Measurements from ENCODE around the gene SP8. TPM values are rescaled to one million over a fixed set of nuclear protein-coding genes. Genes with fewer than 3 reads are reported as not detected.

SP8 gene
- total RNA-seq, 1 donor from 2014 or later: not detected

DNA sequence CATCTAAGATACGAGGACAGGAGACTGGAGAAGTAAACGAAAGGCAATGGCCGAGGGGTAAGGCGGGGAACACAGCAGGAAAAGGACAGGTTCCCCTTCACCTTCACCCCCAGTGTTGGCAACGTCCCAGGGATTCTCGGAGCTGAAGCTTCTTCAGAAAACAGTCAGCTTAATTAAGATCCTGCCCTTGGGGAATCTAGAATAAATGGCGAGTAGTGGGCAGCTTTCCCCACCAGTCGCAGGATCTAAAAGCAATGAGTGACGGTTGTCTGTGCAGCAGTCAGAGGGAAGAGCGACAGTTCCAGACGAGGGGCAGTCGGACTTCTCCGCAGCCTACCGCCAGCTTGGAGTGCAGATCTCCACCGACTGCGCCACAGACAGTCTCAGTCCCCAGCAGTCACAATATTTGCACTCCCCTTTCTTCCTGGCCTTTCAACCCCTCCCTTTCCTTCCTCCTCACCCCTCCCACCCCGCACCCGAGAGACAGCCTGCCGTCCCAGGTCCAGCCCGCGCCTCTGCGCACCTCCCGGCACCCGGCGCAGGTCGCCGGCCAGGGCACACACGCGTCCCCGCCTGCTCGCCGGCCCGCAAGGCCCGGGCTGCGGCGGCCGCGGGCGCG is 10.9 kb upstream of the SP8 start:
- Mint-ChIP-seq H3K9me3 (peaks cover 2% of the 10 kb centered on the region), H3K4me1 (peaks cover 22% of the 10 kb centered on the region), H3K36me3 (ENCODE audit: low read depth) (peaks cover 1% of the 10 kb centered on the region), H3K27me3 (peaks cover 45% of the 10 kb centered on the region), H3K27ac (peak overlapping the region; percentile 41), H3K4me3 (peak overlapping the region; percentile 88)
- DNase-seq: no peak
- ChIA-PET POLR2A (no interaction called here), CTCF (no interaction called here)
- ATAC-seq (ENCODE audit: low read depth): peak; percentile 60
- intact Hi-C loops (cut with micrococcal nuclease): loop anchor here (5.0 kb wide), 4 partner anchors 630 to 1285 kb away; partner anchors contain the start of genes POLR1F and SP4
- TF ChIP-seq, protein P1, sequence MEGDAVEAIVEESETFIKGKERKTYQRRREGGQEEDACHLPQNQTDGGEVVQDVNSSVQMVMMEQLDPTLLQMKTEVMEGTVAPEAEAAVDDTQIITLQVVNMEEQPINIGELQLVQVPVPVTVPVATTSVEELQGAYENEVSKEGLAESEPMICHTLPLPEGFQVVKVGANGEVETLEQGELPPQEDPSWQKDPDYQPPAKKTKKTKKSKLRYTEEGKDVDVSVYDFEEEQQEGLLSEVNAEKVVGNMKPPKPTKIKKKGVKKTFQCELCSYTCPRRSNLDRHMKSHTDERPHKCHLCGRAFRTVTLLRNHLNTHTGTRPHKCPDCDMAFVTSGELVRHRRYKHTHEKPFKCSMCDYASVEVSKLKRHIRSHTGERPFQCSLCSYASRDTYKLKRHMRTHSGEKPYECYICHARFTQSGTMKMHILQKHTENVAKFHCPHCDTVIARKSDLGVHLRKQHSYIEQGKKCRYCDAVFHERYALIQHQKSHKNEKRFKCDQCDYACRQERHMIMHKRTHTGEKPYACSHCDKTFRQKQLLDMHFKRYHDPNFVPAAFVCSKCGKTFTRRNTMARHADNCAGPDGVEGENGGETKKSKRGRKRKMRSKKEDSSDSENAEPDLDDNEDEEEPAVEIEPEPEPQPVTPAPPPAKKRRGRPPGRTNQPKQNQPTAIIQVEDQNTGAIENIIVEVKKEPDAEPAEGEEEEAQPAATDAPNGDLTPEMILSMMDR (IDR thresholded peaks at IDR 0.05): no peak

DNA sequence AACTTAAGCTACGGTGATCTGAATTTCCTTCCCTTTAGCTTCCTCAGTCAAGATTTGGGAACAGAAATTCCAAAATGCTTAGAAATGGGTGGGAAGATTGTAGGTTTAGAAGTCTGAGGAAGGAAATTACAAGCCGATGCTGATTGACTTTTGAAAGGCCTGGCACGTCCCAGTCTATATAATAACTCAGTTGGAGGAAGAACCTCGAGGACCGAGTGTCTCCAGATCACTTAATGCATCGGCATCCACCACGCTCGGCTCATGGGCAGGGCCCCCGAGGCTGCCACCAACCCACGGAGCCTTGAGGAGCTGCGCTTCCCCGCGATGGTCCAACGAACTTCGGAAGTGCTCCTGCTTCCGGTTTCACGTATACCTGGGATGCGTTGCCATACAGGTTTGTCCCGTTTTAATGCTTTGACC is 10.4 kb upstream of the SP8 start:
- Mint-ChIP-seq H3K4me3 (peak overlapping the region; percentile 88), H3K27me3 (peaks cover 50% of the 10 kb centered on the region), H3K36me3 (ENCODE audit: low read depth) (peaks cover 1% of the 10 kb centered on the region), H3K9me3 (peaks cover 2% of the 10 kb centered on the region), H3K27ac (no peak overlapping the region), H3K4me1 (peaks cover 22% of the 10 kb centered on the region)
- TF ChIP-seq, protein P1 (IDR thresholded peaks at IDR 0.05): no peak
- ATAC-seq (ENCODE audit: low read depth): no peak
- DNase-seq: no peak
- CTCF ChIA-PET: interaction anchor here (1.2 kb wide), 1 partner anchor 1083 kb away, joined by 3 read pairs; no protein-coding TSS in a partner anchor
- POLR2A ChIA-PET: no interaction called here
- intact Hi-C loops (cut with micrococcal nuclease): loop anchor here (5.0 kb wide), 4 partner anchors 630 to 1285 kb away; partner anchors contain the start of genes POLR1F and SP4

DNA sequence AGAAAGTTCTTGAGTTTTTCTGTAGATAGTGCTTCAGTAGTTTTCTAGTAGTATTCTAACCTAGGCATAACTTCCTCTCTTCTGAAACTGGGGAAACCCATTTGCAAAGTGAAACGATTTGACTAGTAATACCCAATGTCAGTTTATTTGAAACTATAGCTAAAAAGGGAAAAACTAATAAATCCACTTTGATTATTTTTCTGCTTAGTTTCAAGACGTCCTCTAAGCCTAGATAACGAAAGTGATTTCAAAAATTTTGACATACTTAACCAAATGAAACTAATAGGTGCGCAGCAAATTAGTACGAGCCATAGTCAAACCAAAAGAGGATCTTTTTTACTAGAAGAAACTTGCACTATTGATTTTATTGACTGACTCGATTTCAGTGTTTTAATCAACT is 9.8 kb upstream of the SP8 start:
- ChIA-PET CTCF (interaction anchor here (1.2 kb wide), 1 partner anchor 1083 kb away, joined by 3 read pairs; no protein-coding TSS in a partner anchor), POLR2A (no interaction called here)
- intact Hi-C loops (cut with micrococcal nuclease): loop anchor here (1.0 to 5.0 kb wide), 5 partner anchors 10 to 1286 kb away; partner anchors contain the start of genes POLR1F, SP4 and SP8
- Mint-ChIP-seq H3K4me1 (peaks cover 22% of the 10 kb centered on the region), H3K4me3 (peak overlapping the region; percentile 59), H3K27me3 (peaks cover 55% of the 10 kb centered on the region), H3K27ac (no peak overlapping the region), H3K9me3 (peaks cover 2% of the 10 kb centered on the region), H3K36me3 (ENCODE audit: low read depth) (peaks cover 1% of the 10 kb centered on the region)
- DNase-seq (no peak), ATAC-seq (ENCODE audit: low read depth) (no peak)
- TF ChIP-seq, protein P1 (IDR thresholded peaks at IDR 0.05): no peak

DNA sequence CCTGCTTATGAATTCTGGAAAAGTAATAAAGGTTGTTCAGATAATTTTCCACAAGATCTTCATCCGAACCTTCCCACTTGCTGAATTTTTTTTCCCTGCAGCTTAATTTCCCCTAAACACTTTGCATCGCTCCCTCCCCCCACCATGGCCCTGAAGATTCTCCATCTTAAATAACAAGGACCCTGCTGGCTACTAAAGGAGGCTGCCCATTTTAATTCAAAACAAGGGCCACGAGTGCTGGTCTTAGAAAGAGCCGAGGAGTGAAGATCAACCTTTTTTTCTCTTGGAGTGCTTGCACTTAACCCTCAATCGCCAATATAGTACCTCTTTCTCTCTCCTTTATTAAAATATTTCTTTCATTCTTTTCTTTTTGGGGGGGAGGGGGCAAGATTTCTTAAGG is 9.2 kb upstream of the SP8 start:
- POLR2A ChIA-PET: no interaction called here
- DNase-seq: no peak
- TF ChIP-seq, protein P1 (IDR thresholded peaks at IDR 0.05): no peak
- intact Hi-C loops (cut with micrococcal nuclease): loop anchor here (1.0 to 5.0 kb wide), 5 partner anchors 10 to 1286 kb away; partner anchors contain the start of genes POLR1F, SP4 and SP8
- Mint-ChIP-seq H3K36me3 (ENCODE audit: low read depth) (peaks cover 1% of the 10 kb centered on the region), H3K4me1 (peaks cover 22% of the 10 kb centered on the region), H3K27me3 (peaks cover 61% of the 10 kb centered on the region), H3K4me3 (no peak overlapping the region), H3K9me3 (peaks cover 2% of the 10 kb centered on the region), H3K27ac (no peak overlapping the region)
- ATAC-seq (ENCODE audit: low read depth): no peak
- CTCF ChIA-PET: interaction anchor here (1.2 kb wide), 1 partner anchor 1082 kb away, joined by 3 read pairs; no protein-coding TSS in a partner anchor

DNA sequence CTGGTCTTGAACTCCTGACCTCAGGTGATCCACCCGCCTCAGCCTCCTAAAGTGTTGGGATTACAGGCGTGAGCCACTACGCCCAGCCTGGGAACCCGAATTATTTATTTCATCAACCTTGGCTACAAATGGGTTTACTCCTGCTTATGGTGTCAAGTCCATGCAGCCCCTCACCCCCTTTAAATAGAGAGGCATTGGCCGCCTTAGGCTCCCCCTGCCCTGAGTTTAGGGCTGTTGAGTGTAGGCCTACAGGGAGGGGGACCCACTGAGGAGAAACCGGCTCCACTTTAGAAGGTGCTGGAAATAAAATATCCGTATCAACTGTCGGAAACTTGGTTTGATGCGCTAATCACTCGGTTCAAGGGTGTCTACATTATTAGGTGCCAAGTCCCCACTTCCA is 8.7 kb upstream of the SP8 start:
- POLR2A ChIA-PET: no interaction called here
- H3K27me3 Mint-ChIP-seq: peaks cover 65% of the 10 kb centered on the region

More for the DNA sequence above, 8.7 kb upstream of the SP8 start:
- CTCF ChIA-PET: no interaction called here
- intact Hi-C loops (cut with micrococcal nuclease): loop anchor here (5.0 kb wide), 4 partner anchors 632 to 1287 kb away; partner anchors contain the start of genes POLR1F and SP4
- no peak for ATAC-seq (ENCODE audit: low read depth)
- TF ChIP-seq, protein P1 (IDR thresholded peaks at IDR 0.05): no peak
- Mint-ChIP-seq H3K9me3 (peaks cover 2% of the 10 kb centered on the region), H3K4me1 (peaks cover 22% of the 10 kb centered on the region), H3K4me3 (no peak overlapping the region), H3K36me3 (ENCODE audit: low read depth) (peaks cover 1% of the 10 kb centered on the region), H3K27ac (no peak overlapping the region)
- DNase-seq: no peak

Measured in activated B cell treated with CpG ODN at 0.5 μM for 24 hours (primary cell).